Activated CD4-positive, alpha-beta memory T cell treated with anti-CD3 and anti-CD28 coated beads for 36 hours (primary cell): ENCODE data around the gene MLLT6. TPM values are rescaled to one million over a fixed set of nuclear protein-coding genes. Genes with fewer than 3 reads are reported as not detected.

Experiments
- CTCF ChIA-PET: fragments of 350-600 bp; sonication (Branson Sonifier 250); formaldehyde crosslinking; loops from one replicate; lab custom pipeline; 2021; ENCODE audit warnings: antibody characterized with exemption, inconsistent platforms; lab: Charles Lee
- POLR2A ChIA-PET: fragments of 350-600 bp; sonication (Branson Sonifier 250); formaldehyde crosslinking; loops from one replicate; lab custom pipeline; 2021; ENCODE audit warnings: antibody characterized with exemption; lab: Charles Lee
- DNase-seq: peaks from one replicate; pipeline ENCODE4 v3.0.0-alpha.2; 2020
- H3K27ac Mint-ChIP-seq: one replicate; pipeline ENCODE4 v1.8.0; 2021; ENCODE audit warnings: mixed read lengths
- H3K27me3 Mint-ChIP-seq: one replicate; pipeline ENCODE4 v1.8.0; 2021; ENCODE audit warnings: mixed read lengths
- H3K36me3 Mint-ChIP-seq: one replicate; pipeline ENCODE4 v1.8.0; 2021; ENCODE audit warnings: mixed read lengths
- H3K4me1 Mint-ChIP-seq: one replicate; pipeline ENCODE4 v1.8.0; 2021; ENCODE audit warnings: low read depth, mixed read lengths
- H3K4me3 Mint-ChIP-seq: one replicate; pipeline ENCODE4 v1.8.0; 2021; ENCODE audit warnings: mild to moderate bottlenecking, mixed read lengths
- H3K9me3 Mint-ChIP-seq: one replicate; pipeline ENCODE4 v1.8.0; 2021; ENCODE audit warnings: mixed read lengths
- intact Hi-C: fragments of 100-400 bp; cut with micrococcal nuclease; formaldehyde crosslinking; loops from one replicate; pipeline ENCODE4 v1.15.1; 2023
- total RNA-seq, 2 experiments: library from RNA; stranded (reverse); gene quantifications; one replicate each; pipeline ENCODE4 v1.2.3, GENCODE V29; 2021

MLLT6 gene
- total RNA-seq, 2 experiments from 2014 or later = 204 to 221 TPM

DNA sequence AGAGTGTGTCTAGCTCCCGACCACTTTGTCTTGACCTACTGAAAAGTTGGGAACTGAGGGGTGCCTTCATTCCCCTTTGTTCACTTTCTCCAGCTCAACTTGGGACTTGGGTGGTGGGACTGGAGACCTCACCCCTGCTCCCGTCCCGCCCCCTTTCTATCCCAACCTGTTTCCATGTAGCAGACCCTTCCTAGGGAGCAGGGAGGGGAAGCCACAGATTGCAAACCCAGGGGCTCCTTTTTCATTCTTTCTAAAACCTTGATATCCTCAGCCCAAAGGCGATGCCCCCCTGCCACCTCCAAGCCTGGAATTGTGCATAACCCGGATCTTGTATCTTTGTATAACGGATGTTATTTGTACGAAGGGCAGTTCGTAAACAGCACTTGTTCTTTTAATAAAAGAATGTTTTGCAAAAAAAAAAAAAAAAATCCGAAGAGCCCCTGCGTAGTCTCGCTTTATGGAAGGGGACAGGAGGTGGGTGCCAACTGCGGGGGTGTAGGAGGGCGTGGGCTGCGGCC lies 24.4 kb downstream of the MLLT6 start:
- POLR2A ChIA-PET = interaction anchor here (1.0 to 6.6 kb wide), 4 partner anchors 20 to 54 kb away, joined by 4 to 116 read pairs (median 10); partner anchors contain the start of genes EPOP, MLLT6 and PSMB3
- no peaks in the 10 kb centered on the region for H3K27me3 Mint-ChIP-seq
- H3K9me3 Mint-ChIP-seq = no peaks in the 10 kb centered on the region
- peak overlapping the region; percentile 73 for H3K4me3 Mint-ChIP-seq
- peaks cover 24% of the 10 kb centered on the region for H3K36me3 Mint-ChIP-seq
- peak overlapping the region; percentile 98 for H3K27ac Mint-ChIP-seq
- no peak for DNase-seq
- CTCF ChIA-PET = interaction anchor here (0.7 to 3.0 kb wide), 13 partner anchors 11 to 170 kb away, joined by 3 to 21 read pairs (median 6); partner anchors contain the start of genes EPOP, MLLT6 and PSMB3
- peaks cover 75% of the 10 kb centered on the region for H3K4me1 Mint-ChIP-seq
- intact Hi-C loops = no loop called here

DNA sequence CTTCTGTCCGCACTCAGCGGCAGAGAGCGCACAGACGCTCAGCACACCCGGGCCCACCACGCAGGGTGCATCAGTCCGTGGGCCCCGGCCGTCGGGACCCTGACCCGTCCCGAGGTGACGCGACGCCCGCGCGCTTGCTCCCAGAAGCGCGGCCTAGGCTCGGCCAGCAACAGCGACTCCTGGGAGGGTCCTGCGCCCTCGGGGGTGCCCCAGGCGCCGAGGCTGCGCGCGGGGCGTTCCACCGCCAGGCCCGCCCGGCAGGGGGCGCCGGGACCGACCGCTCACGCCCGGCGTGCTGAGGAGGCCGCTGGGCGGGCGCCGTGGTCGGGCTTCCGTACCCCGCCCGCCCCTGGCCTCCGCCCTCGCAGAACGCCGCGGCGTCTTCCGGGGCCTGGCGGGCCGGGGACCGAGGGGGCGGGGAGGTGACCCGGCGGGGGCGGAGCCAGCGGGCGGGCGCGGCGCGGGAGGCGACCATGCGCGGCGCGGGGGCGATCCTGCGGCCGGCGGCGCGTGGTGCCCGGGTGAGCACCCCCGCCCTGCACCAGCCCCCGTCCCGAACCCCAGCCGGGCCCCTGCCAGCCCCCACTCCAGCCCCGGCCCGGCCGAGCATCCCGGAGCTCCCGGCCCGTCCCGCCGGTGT lies 24.9 kb downstream of the MLLT6 start, which contains the start of gene CISD3:
TSS of gene CISD3 (plus strand) at position 456 of the 640 bp plus-strand sequence. CDS start at position 474, 18 bp downstream.
- no peaks in the 10 kb centered on the region for H3K27me3 Mint-ChIP-seq
- intact Hi-C loops = loop anchor here (5.0 kb wide), 1 partner anchor 173 kb away; no protein-coding TSS in a partner anchor
- ChIA-PET POLR2A (interaction anchor here (1.0 to 6.6 kb wide), 4 partner anchors 11 to 55 kb away, joined by 4 to 116 read pairs (median 7); partner anchors contain the start of genes EPOP and MLLT6), CTCF (interaction anchor here (0.8 to 8.1 kb wide), 8 partner anchors 25 to 172 kb away, joined by 3 to 210 read pairs (median 7); partner anchors contain the start of genes EPOP and MLLT6)
- peak within 1 kb of the TSS; percentile 98 for H3K27ac Mint-ChIP-seq
- H3K9me3 Mint-ChIP-seq = no peaks in the 10 kb centered on the region
- peaks cover 23% of the 10 kb centered on the region for H3K36me3 Mint-ChIP-seq
- H3K4me3 Mint-ChIP-seq = peak within 1 kb of the TSS; percentile 92
- peak; percentile 89 for DNase-seq
- H3K4me1 Mint-ChIP-seq = peaks cover 78% of the 10 kb centered on the region

DNA sequence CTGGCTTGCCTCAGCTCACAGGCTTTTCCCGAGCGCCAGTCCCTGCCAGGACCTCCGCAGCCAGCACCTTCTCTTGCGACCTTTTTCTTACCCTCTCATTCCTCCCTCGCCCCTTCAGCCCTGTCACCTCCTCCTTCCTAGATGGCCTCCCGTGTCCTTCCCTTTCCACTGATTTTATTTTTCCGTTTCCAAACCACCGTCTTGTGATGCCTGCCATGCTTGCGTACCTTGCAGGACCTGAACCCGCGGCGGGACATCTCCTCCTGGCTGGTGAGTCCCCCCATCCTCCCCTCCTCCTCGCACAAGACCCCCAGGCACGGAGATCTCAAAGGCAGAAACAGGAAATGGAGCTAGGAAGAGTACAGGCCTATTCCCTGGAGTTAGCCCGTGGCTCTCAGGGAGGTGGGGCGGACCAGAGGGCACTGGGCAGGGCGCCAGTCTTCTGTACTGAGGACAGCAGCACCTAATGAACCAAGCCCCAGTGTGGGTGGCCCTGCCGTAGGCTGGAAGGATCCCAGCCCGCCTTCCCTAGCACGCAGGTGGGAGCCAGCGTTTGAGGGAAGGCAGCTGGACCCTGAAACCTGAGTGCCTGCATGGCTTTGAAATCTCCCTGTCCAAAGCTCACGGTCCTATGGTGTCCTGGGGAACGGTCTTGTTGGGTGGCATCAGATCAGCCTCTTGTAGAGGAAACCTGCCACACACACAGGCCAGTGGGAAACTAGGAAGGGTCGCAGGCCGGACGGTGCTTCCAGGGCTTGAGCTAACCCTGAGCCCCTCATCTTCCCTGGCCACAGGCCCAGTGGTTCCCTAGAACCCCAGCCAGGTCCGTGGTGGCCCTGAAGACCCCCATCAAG lies 25.7 kb downstream of the MLLT6 start:
- POLR2A ChIA-PET = interaction anchor here (1.0 to 6.6 kb wide), 6 partner anchors 12 to 59 kb away, joined by 3 to 116 read pairs (median 5); partner anchors contain the start of genes EPOP and MLLT6
- intact Hi-C loops = loop anchor here (5.0 kb wide), 1 partner anchor 173 kb away; no protein-coding TSS in a partner anchor

DNA sequence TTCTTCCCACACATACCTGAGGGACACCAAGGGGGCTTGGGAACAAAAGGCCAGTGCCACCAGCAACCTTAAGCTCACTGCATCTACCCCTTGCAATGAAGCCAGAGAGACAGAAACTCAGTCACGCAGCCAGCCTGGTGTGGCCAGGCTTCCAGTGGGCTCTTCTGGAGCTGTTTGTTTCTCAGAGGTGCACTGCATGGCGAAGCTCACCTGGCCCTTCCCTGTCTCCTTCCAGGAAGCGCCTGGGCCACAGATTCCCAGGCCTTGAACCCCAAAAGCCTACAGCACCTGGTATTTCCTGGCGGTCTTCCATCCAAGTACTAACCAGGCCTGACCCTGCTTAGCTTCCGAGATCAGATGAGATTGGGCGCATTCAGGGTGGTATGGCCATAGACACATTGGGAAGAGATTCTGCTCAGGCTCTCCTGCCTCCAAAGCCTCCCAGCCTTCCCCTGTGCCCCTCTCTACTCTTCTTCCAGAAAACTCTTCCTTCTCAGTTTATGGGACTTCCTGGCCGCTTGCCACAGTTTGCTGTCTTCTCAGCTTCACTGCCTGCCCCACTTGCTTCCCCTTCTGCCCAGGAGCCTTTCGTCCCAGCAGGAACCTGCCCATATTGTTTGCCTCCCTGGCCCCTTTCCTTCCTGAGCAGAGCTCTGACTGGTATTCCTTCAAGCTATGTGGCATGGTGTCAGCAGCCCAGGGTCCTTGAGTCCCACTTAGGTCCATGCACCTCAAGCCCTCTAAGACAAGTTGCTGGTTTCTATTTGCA lies 26.6 kb downstream of the MLLT6 start:
- intact Hi-C loops = loop anchor here (5.0 kb wide), 1 partner anchor 174 kb away; no protein-coding TSS in a partner anchor

More for the DNA sequence above, 25.7 kb downstream of the MLLT6 start:
- Mint-ChIP-seq H3K36me3 (peaks cover 23% of the 10 kb centered on the region), H3K27ac (peak overlapping the region; percentile 91), H3K4me3 (peak overlapping the region; percentile 92), H3K27me3 (no peaks in the 10 kb centered on the region), H3K9me3 (no peaks in the 10 kb centered on the region), H3K4me1 (peaks cover 76% of the 10 kb centered on the region)
- CTCF ChIA-PET = interaction anchor here (0.9 to 8.1 kb wide), 12 partner anchors 12 to 423 kb away, joined by 3 to 210 read pairs (median 4); partner anchors contain the start of genes EPOP and MLLT6
- DNase-seq = no peak

DNA sequence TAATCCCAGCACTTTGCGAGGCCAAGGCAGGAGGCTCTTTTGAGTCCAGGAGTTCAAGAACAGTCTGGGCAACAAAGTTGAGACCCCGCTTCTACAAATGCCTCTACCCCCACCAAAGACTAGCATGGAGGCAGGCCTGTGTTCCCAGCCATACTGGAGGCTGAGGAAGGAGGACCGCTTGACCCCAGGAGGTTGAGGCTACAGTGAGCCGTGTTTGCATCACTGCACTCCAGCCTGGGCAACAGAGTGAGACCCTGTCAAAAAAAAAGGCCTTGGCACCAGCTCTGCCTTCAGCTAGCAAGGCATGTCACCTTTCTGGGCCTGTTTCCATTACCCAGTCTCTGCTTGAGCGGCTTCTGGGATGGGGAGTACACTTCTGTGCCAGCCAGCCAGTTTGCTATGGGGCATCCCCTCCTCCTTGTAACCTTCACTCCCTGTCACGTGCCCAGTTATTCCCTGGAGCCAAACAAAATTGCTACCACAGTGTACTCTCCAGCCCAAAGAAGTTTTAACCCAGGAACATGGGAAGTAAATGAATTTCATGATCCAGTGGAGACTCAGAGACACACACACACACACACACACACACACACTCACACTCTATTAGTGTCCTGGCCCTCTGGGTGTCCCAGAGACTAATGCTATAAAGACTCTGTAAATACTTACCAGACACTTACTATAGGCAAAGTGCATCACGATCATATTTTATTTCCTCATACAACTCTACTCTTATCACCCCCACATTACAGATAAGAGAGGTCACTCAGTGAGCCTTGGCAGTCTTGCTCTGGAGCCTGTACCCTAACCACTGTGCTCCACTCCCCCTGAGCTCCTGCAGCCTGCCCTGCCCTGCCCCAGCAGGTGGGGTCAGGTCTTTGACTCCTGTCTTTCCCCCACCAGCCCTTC lies 27.6 kb downstream of the MLLT6 start:
- Mint-ChIP-seq H3K27me3 (no peaks in the 10 kb centered on the region), H3K4me3 (peak overlapping the region; percentile 92), H3K36me3 (peaks cover 22% of the 10 kb centered on the region), H3K27ac (peak overlapping the region; percentile 91), H3K4me1 (peaks cover 61% of the 10 kb centered on the region), H3K9me3 (no peaks in the 10 kb centered on the region)
- CTCF ChIA-PET = interaction anchor here (1.8 to 8.1 kb wide), 4 partner anchors 56 to 421 kb away, joined by 5 to 210 read pairs (median 26); partner anchors contain the start of gene EPOP
- intact Hi-C loops = loop anchor here (5.0 kb wide), 1 partner anchor 175 kb away; no protein-coding TSS in a partner anchor
- no peak for DNase-seq
- POLR2A ChIA-PET = interaction anchor here (0.9 to 6.6 kb wide), 2 partner anchors 18 to 29 kb away, joined by 3 to 116 read pairs; partner anchors contain the start of gene MLLT6

More for the DNA sequence above, 26.6 kb downstream of the MLLT6 start:
- Mint-ChIP-seq H3K36me3 (peaks cover 23% of the 10 kb centered on the region), H3K27me3 (no peaks in the 10 kb centered on the region), H3K27ac (peak overlapping the region; percentile 91), H3K4me3 (peak overlapping the region; percentile 92), H3K9me3 (no peaks in the 10 kb centered on the region), H3K4me1 (peaks cover 69% of the 10 kb centered on the region)
- POLR2A ChIA-PET = interaction anchor here (0.9 to 6.6 kb wide), 6 partner anchors 13 to 60 kb away, joined by 3 to 116 read pairs (median 5); partner anchors contain the start of genes EPOP and MLLT6
- CTCF ChIA-PET = interaction anchor here (0.7 to 8.1 kb wide), 13 partner anchors 13 to 422 kb away, joined by 3 to 210 read pairs (median 4); partner anchors contain the start of genes EPOP and MLLT6
- DNase-seq = no peak

DNA sequence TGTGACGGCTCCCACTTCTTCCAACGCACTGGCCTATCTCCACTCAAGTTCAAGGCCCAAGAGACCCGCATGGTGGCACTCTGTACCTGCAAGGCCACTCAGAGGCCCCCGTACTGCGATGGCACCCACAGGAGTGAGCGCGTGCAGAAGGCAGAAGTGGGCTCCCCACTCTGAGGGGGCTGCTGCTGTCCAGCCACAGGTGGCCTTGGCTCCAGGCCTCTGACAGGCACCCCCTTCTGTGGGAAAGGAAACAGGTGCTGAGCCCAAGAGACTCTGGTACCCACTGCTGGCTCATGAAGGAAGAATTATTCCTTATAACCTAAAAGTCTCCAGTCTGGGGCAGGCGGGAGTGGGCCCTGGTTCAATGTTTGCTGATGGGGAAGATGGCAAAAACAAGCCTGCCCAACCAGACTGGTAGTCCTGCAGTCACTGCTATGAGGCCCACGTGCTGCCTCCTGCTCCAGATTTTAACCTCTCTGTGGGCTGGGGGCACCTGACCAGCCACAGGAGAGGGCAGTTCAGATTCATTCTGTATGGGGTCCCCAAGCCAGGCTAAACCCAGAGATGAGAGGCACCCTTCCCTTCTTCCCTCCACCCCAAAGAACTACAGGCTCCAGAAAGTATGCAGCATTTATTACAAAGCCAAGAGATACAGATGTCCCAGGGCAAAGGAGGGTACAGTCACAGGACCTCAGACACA lies 28.4 kb downstream of the MLLT6 start:
- DNase-seq = no peak
- Mint-ChIP-seq H3K27ac (peak overlapping the region; percentile 50), H3K4me3 (no peak overlapping the region), H3K27me3 (no peaks in the 10 kb centered on the region), H3K9me3 (no peaks in the 10 kb centered on the region), H3K36me3 (peaks cover 14% of the 10 kb centered on the region), H3K4me1 (peaks cover 53% of the 10 kb centered on the region)
- intact Hi-C loops = loop anchor here (5.0 kb wide), 1 partner anchor 176 kb away; no protein-coding TSS in a partner anchor
- POLR2A ChIA-PET = interaction anchor here (1.0 kb wide), 1 partner anchor 56 kb away, joined by 4 read pairs; no protein-coding TSS in a partner anchor
- CTCF ChIA-PET = interaction anchor here (2.1 to 8.1 kb wide), 7 partner anchors 17 to 174 kb away, joined by 10 to 210 read pairs (median 32); partner anchors contain the start of genes EPOP, MLLT6 and PSMB3

GRCh38 chr17:38733982-38734973 lies 29.2 kb downstream of the MLLT6 start:
- H3K4me1 Mint-ChIP-seq = peaks cover 45% of the 10 kb centered on the region
- POLR2A ChIA-PET = interaction anchor here (1.0 to 1.9 kb wide), 5 partner anchors 18 to 59 kb away, joined by 3 to 9 read pairs (median 4); partner anchors contain the start of genes EPOP and PSMB3
- intact Hi-C loops = loop anchor here (2.0 to 5.0 kb wide), 2 partner anchors 17 to 177 kb away; no protein-coding TSS in a partner anchor
- H3K9me3 Mint-ChIP-seq = no peaks in the 10 kb centered on the region
- H3K27me3 Mint-ChIP-seq = no peaks in the 10 kb centered on the region
- CTCF ChIA-PET = interaction anchor here (0.6 to 8.1 kb wide), 29 partner anchors 8 to 343 kb away, joined by 3 to 210 read pairs (median 6); partner anchors contain the start of genes EPOP, MLLT6, PSMB3 and SRCIN1
- H3K27ac Mint-ChIP-seq = peak overlapping the region; percentile 47
- peak overlapping the region; percentile 14 for H3K4me3 Mint-ChIP-seq
- H3K36me3 Mint-ChIP-seq = peaks cover 12% of the 10 kb centered on the region
- DNase-seq = peak; percentile 50
